GM21717 (cell line): ENCODE data around the gene PRXL2A.
A peak's percentile ranks its signal among the peaks of the same experiment; 100 is the strongest.

Experiments used
- ATAC-seq: cut with Tn5 transposase; IDR thresholded peaks from one replicate; pipeline ENCODE4 v1.9.1; 2021; ENCODE audit warnings: mild to moderate bottlenecking, moderate library complexity; ENCODE audit not compliant: unreplicated experiment

Gene PRXL2A

DNA sequence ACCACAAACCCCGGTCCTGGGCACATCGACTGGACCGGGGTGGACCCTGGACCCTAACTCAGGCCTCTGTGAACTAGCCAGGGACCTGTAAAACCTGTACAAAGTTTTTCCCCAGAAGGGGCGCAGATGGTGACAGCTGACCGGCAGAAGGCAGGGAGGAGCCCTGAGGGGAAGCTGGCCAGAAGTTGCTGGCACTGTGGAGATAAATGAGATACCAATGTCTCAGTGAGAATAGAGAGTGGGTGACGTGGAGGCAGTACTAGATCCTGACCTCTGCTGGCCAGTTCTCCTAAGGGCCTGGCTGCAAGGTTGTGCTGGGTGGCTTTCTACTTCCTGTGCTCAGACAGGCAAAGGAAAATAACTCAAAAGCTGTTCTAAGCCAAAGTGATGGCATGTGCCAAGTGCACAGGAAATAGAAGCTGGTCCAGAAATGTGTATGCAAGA, 35.2 kb downstream of the PRXL2A start:
- no peak for ATAC-seq

GRCh38 chr10:80444124-80444523, 35.8 kb downstream of the PRXL2A start:
- no peak for ATAC-seq

GRCh38 chr10:80444646-80445319, 36.4 kb downstream of the PRXL2A start:
- peak; percentile 82 for ATAC-seq

- ATAC-seq = no peak
These were observed 39.3 kb downstream of the PRXL2A start for GRCh38 chr10:80447436-80448190.

GRCh38 chr10:80448209-80448942, 40.0 kb downstream of the PRXL2A start:
- no peak for ATAC-seq

GRCh38 chr10:80449520-80449919, 41.2 kb downstream of the PRXL2A start:
- ATAC-seq = no peak

- ATAC-seq = no peak
These were observed 42.8 kb downstream of the PRXL2A start for GRCh38 chr10:80451132-80451531.

GRCh38 chr10:80452069-80452468, 43.7 kb downstream of the PRXL2A start:
- ATAC-seq = no peak

GRCh38 chr10:80452640-80453039, 44.3 kb downstream of the PRXL2A start:
- ATAC-seq = no peak

DNA sequence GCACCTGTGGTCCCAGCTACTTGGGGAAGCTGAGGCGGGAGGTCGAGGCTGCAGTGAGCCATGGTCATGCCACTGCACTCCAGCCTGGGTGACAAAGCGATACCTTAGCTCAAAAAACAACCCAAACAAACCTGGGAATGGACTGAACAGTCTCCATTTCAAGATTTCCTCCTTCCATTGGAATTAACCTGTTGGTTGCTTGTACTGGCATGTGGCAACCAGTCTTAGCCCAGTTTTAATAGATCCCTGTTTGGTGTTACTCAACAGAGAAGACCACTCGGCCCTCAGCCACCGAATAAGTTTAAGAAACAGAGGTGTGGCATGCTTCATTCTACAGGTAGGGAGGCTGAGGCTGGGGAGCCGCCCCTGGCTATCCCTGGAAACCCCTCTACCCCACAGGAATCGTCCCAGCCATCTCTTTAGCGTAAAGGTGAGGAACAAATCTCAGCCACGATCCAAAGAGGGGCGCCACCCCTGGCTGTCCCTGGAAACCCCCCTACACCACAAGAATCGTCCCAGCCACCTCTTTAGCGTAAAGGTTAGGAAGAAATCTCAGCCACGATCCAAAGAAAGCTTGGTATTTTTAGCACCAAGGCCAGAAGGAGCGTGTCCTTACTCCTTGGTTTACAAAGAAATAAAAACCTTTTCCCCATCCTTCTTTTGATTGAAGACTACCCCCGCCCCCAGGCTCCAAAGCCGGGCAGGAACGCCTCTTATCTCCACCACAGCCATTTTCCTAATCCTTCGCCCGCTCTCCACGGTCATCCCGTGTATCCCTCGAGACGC, 44.9 kb downstream of the PRXL2A start:
- no peak for ATAC-seq

- ATAC-seq = peak; percentile 58
These were observed 45.6 kb downstream of the PRXL2A start, which contains the start of gene TSPAN14 for GRCh38 chr10:80453842-80454512. Gene TSPAN14, plus strand, starts transcription at chr10:80454310. Its CDS starts 34,924 bp downstream, at chr10:80489234.

GRCh38 chr10:80454513-80455460, 46.4 kb downstream of the PRXL2A start:
- peak; percentile 26 for ATAC-seq

DNA sequence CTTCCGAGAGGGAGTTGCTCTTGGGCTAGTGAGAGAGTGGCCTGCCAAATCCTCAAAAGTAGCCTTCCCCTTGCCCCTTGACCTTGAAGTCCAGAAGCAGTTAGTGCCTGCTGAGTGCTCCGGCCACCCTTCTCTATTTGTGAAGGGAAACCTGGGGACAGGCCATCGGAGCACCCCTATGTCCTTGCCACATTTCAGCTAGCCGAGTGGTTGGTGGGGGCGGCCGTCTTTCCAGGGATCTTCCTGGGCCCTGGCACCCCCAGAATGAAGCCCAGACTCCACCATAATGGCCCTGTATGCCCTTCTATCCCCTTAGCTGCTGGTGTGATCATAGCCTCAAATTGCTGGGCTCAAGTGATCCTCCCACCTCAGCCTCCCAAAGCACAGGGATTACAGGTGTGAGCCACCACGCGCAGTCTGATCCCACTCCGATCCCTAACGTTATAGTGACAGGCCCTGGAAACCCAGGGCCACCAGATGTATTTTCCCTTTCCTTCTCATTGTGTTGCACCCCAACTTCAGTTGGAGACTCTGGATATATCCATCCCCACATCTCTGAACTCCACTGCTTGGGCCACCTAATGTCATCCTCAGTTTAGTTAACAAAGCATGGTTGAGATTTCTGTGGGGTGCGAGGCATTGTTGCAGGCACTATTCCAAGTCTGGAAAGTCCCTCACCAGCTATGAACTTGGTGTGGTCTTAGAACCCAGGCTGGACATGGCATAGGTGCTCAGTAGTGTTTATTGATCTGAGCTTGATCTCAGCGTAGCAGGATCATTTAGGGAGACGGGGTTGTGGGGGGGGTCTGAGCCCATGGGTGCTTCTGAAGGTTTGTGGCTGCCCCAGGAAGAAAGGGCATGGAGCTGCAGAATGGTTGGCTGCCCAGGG, 47.4 kb downstream of the PRXL2A start:
- no peak for ATAC-seq

DNA sequence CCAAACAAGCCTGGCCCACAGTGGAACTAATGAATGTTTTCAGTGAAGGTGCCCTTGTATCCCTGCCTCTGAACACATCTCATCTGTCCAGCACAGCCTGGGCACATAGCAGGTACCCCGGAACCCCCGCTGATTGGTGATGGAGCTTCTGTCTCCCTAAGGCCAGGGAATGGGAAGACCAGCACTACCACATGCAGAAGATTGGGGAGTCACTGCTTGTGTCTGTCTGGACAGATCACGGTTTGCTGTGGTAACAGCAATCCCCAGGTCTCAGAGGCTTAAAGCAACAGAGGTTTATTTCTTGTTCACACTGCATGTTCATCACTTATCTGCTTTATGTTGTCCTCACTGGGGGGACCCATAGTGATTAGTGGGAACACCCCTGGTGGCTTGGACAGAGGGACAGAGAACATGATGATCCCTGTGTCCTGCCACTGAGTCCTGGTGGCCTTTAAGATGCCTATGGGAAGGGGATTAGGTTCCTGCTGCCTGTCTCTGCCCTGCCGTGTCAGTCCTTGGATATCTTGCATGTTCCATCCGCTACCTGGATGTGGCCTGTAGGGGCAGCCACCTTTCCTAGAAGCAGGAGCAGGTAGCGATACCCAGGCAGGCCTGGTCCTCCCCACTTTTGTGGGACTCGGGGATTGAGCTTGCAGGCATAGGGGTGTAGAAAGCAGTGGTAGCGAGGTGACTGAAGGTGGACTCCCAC, 49.4 kb downstream of the PRXL2A start:
- ATAC-seq = no peak

GRCh38 chr10:80458263-80458625, 49.9 kb downstream of the PRXL2A start:
- ATAC-seq = no peak

DNA sequence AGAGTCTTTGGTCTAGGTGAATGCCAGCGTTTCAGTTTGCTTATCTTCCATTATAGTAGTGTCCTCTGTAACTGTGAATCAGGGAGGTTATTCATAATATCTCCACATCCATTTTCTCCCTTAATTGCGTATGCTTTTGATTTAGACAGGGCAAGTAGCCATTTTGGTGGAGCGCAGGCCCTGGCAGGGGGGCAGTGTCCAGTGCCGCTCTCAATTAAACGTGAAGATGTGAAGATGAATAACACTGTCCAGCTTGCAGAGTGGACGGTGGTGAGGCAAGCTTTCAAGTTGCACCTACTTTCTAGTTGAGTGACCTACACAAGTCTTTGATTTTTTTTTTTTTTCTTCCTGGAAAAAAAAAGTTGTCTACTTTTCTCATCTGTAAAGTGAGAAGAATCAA, 50.3 kb downstream of the PRXL2A start:
- no peak for ATAC-seq

DNA sequence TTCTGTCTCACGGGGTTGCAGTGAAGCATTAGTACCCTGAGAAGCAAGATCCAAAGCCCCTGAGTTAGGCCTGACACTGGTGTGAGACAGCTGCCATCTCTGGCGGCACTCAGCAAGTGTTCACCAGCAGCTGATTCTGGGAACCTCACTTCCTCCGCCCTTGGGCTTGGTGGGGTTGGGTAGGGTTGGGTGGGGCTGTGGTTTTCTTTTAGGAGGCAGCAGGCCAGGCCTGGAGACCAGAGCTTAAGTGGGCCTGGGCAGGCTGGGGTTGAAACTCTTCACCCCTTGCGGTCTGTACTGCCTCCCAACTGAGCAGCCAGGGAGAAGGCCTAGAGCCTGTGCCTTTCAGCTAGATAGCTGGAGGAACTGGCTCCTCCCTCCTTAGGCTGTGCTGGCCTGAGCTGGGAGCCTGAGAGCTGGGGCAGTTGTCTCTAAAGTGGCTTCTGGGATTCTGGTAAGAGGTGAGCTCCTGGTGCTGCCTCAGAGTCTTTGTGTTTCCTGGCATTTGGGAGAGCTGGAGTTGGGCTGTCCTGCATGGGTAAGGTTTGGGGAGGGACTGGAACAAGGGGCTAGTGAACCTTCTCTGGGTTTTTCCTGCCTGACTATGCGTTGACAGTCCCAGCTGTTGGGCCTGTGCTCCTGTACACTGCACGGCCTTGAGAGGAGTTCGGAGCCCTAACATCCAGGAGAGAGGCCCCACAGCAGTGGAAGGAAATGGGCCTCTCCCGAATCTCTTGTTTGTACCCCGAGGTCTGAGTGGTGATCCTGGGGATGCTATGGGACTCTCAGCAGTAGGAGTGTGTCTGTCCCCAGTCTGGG, 50.9 kb downstream of the PRXL2A start:
- peak; percentile 52 for ATAC-seq
